Lung (tissue), 12 donors: ENCODE data around the gene MARCHF9. TPM values are rescaled to one million over a fixed set of nuclear protein-coding genes. Genes with fewer than 3 reads are reported as not detected.

ENCODE experiments used
- ATAC-seq: fragments of 200-7000 bp; cut with Tn5 transposase; one replicate; pipeline ENCODE4 v1.9.1; 2020; ENCODE audit warnings: moderate number of reproducible peaks; ENCODE audit not compliant: insufficient read depth, low FRiP score
- DNase-seq, 3 donors: peaks; one replicate each; pipeline ENCODE4 v3.0.0-alpha.2; 2013 to 2017
- H3K27ac ChIP-seq, 2 donors: one replicate each; pipeline ENCODE4 v1.5.1; 2013; ENCODE audit warnings: mild to moderate bottlenecking in 2 of 2, moderate library complexity in 2 of 2, control low read depth in 1 of 2, inconsistent platforms in 1 of 2, low read depth in 1 of 2, low read length in 1 of 2
- H3K27me3 ChIP-seq, 3 donors: one replicate each; pipeline ENCODE4 v1.5.1; 2013; ENCODE audit warnings: low read length in 2 of 3; ENCODE audit not compliant: control insufficient read depth in 3 of 3, insufficient read depth in 3 of 3
- H3K36me3 ChIP-seq, 4 donors: one replicate each; pipeline ENCODE4 v1.5.1; 2013; ENCODE audit warnings: low read length in 4 of 4, mild to moderate bottlenecking in 1 of 4, moderate library complexity in 1 of 4; ENCODE audit not compliant: control insufficient read depth in 4 of 4, insufficient read depth in 4 of 4
- H3K4me1 ChIP-seq, 5 donors: one replicate each; pipeline ENCODE4 v1.5.1; 2013; ENCODE audit warnings: low read length in 5 of 5, mild to moderate bottlenecking in 2 of 5, moderate library complexity in 1 of 5; ENCODE audit not compliant: control insufficient read depth in 5 of 5, insufficient read depth in 5 of 5
- H3K4me3 ChIP-seq: one replicate; pipeline ENCODE4 v1.5.1; 2013; ENCODE audit warnings: mild to moderate bottlenecking, control low read depth, moderate library complexity
- H3K9ac ChIP-seq, 2 donors: one replicate each; pipeline ENCODE4 v1.5.1; 2013; ENCODE audit warnings: low read length in 2 of 2, control low read depth in 1 of 2; ENCODE audit not compliant: insufficient read depth in 1 of 2
- H3K9me3 ChIP-seq, 4 donors: one replicate each; pipeline ENCODE4 v1.5.1; 2013; ENCODE audit warnings: low read length in 3 of 4, mild to moderate bottlenecking in 1 of 4, moderate library complexity in 1 of 4; ENCODE audit not compliant: control insufficient read depth in 4 of 4, insufficient read depth in 3 of 4
- CTCF ChIP-seq: IDR thresholded peaks from 2 replicates; pipeline ENCODE4 v1.5.1; 2012; ENCODE audit warnings: mild to moderate bottlenecking; ENCODE audit errors: control extremely low read depth, extremely low read depth
- WGBS, 2 donors: extraction: QIAGEN DNeasy Blood & Tissue Kit; methylation state at CpG; one replicate each; pipeline ENCODE4 v1.1.7; 2013; 5-methylcytosine and 5-hydroxymethylcytosine counted together
- polyA plus RNA-seq, 2 donors: library from polyadenylated mRNA; stranded (reverse); fragments of 200-250 nt; gene quantifications; one replicate each; pipeline ENCODE4 v1.2.1, GENCODE V29; 2013
- total RNA-seq, 2 donors: library from RNA; depleted of rRNA in 1 of 2; stranded (reverse); fragments of >200 nt in 1 of 2; gene quantifications; one replicate each; pipeline ENCODE4 v1.2.1, GENCODE V29; 2014 to 2021
- donor health status: control.
- donor health status: control.
- donor health status: Bipolar disorder and iron deficiency.
- donor health status: healthy.
- donor health status: DM: yes; HTN: yes; CAD: no.

Gene MARCHF9
- total and polyA plus RNA-seq, 4 donors, result 12.1 to 31.1 (median 18.5) TPM

GRCh38 chr12:57781244-57781643, 26.3 kb downstream of the MARCHF9 start:
- Histone ChIP-seq H3K27me3 (no peaks in the 10 kb centered on the region), H3K36me3 (peaks cover 2 to 21% (median 12%) of the 10 kb centered on the region in 4 donors), H3K9ac (no peak overlapping the region), H3K27ac (no peak overlapping the region), H3K4me3 (no peak overlapping the region), H3K4me1 (peaks cover 0 to 8% (median 4%) of the 10 kb centered on the region in 5 donors), H3K9me3 (no peaks in the 10 kb centered on the region)
- TF ChIP-seq CTCF, result no peak
- ATAC-seq (no peak), DNase-seq (no peak)
- WGBS, 2 donors, result 72 to 89% methylated on average over 3 of the region's 3 CpGs

GRCh38 chr12:57781801-57782200, 26.9 kb downstream of the MARCHF9 start:
- Histone ChIP-seq H3K9me3 (no peaks in the 10 kb centered on the region), H3K4me1 (peaks cover 0 to 8% (median 4%) of the 10 kb centered on the region in 5 donors), H3K27ac (no peak overlapping the region), H3K9ac (no peak overlapping the region), H3K36me3 (peaks cover 7 to 24% (median 13%) of the 10 kb centered on the region in 4 donors), H3K27me3 (no peaks in the 10 kb centered on the region), H3K4me3 (no peak overlapping the region)
- ATAC-seq, result no peak
- 43 to 53% methylated on average over 2 of the region's 2 CpGs for WGBS, 2 donors
- no peak for TF ChIP-seq CTCF
- DNase-seq, result no peak

- no peak for TF ChIP-seq CTCF
- 21 to 31% methylated on average over 4 of the region's 4 CpGs for WGBS, 2 donors
- no peaks in the 10 kb centered on the region for H3K27me3 ChIP-seq
- DNase-seq, result no peak
- no peaks in the 10 kb centered on the region for H3K9me3 ChIP-seq
- H3K4me1 ChIP-seq, result peaks cover 0 to 8% (median 4%) of the 10 kb centered on the region in 5 donors
- H3K27ac ChIP-seq, result no peak overlapping the region
- H3K36me3 ChIP-seq, result peaks cover 9 to 23% (median 15%) of the 10 kb centered on the region in 4 donors
- H3K9ac ChIP-seq, result no peak overlapping the region
- no peak for ATAC-seq
- H3K4me3 ChIP-seq, result no peak overlapping the region
Measured at GRCh38 chr12:57782243-57782607, 27.3 kb downstream of the MARCHF9 start.
